ENCODE data around the gene ZNF830. TPM values are rescaled to one million over a fixed set of nuclear protein-coding genes. Genes with fewer than 3 reads are reported as not detected.

The ZNF830 gene
- total and polyA plus RNA-seq, 10 of the 15 experiments (the other 5 are each of a cell fraction or from before 2014, with no cell fraction given): 9.7 to 18.5 (median 15.1) TPM

DNA sequence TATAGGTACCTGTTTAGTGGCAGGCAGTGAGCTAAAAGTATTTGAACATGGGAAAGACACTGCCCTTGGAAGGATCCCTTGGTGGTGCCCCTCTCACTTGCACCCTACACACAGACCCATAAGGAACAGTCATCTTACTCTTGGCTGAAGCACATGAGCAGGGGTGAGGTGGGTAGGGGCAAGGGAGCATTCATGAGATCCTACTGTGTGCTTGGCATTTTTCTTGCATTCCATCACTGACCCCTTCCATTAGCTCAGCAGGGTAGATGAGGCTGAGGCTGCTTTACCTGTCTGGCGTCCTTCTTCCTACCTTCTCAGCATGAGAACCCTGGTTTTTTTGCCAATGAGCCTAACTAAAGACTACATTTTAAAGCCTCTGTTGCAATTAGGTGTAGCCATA, 48.3 kb upstream of the ZNF830 start:
- H3K4me3 ChIP-seq: no peak overlapping the region
- no peak overlapping the region for H2AFZ ChIP-seq (ENCODE audit: control insufficient read depth, low read depth, low read length)
- WGBS (ENCODE audit: insufficient coverage, insufficient replicate concordance, low lambda C conversion rate, missing lambda C conversion rate): 38% methylated on average over 1 of the region's 1 CpG
- ChIA-PET POLR2A (no interaction called here), RAD21 (ENCODE audit: unreplicated experiment) (no interaction called here), SMC1A (ENCODE audit: uncharacterized antibody, unreplicated experiment) (interaction anchor here (0.6 kb wide), 1 partner anchor 63 kb away, joined by 3 read pairs; no protein-coding TSS in a partner anchor), CTCF (no interaction called here)
- intact Hi-C loops (cut with micrococcal nuclease; ENCODE audit: unreplicated experiment): no loop called here
- peaks cover 3% of the 10 kb centered on the region; the same call in 2 of the 3 replicates for H3K9me3 ChIP-seq (replicated peaks; ENCODE audit: control insufficient read depth, insufficient read depth, low read length)
- no peak for FAIRE-seq
- no peak overlapping the region for H3K27ac ChIP-seq (ENCODE audit: control insufficient read depth, insufficient read depth)
- peaks cover 8% of the 10 kb centered on the region; the same call in 1 of the 2 replicates for H3K4me1 ChIP-seq (ENCODE audit: control insufficient read depth, insufficient read depth, low read length)
- H3K9ac ChIP-seq (ENCODE audit: control insufficient read depth, insufficient read depth, low read length): no peak overlapping the region
- no peaks in the 10 kb centered on the region for H4K20me1 ChIP-seq (ENCODE audit: control insufficient read depth, insufficient read depth)
- H3K79me2 ChIP-seq (ENCODE audit: control insufficient read depth, insufficient read depth, low read length): no peaks in the 10 kb centered on the region
- H3K27me3 ChIP-seq (replicated peaks in 1 of 2; ENCODE audit: control insufficient read depth in 2 of 2, insufficient read depth in 2 of 2, low read length in 1 of 2): no peaks in the 10 kb centered on the region
- no peaks in the 10 kb centered on the region for H3K36me3 ChIP-seq (ENCODE audit: control insufficient read depth in 2 of 2, insufficient read depth in 2 of 2, low read length in 1 of 2)
- in situ Hi-C loops (cut with MboI): no loop called here
- no peak for TF ChIP-seq NFIC (IDR thresholded peaks at IDR 0.05; ENCODE audit: low read depth, low read length)
- TF ChIP-seq, protein P1, sequence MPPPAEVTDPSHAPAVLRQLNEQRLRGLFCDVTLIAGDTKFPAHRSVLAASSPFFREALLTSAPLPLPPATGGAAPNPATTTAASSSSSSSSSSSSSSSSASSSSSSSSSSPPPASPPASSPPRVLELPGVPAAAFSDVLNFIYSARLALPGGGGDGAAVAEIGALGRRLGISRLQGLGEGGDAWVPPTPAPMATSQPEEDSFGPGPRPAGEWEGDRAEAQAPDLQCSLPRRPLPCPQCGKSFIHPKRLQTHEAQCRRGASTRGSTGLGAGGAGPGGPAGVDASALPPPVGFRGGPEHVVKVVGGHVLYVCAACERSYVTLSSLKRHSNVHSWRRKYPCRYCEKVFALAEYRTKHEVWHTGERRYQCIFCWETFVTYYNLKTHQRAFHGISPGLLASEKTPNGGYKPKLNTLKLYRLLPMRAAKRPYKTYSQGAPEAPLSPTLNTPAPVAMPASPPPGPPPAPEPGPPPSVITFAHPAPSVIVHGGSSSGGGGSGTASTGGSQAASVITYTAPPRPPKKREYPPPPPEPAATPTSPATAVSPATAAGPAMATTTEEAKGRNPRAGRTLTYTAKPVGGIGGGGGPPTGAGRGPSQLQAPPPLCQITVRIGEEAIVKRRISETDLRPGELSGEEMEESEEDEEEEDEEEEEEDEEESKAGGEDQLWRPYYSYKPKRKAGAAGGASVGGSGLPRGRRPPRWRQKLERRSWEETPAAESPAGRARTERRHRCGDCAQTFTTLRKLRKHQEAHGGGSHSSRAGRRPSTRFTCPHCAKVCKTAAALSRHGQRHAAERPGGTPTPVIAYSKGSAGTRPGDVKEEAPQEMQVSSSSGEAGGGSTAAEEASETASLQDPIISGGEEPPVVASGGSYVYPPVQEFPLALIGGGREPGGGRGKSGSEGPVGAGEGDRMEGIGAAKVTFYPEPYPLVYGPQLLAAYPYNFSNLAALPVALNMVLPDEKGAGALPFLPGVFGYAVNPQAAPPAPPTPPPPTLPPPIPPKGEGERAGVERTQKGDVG (CRISPR knock-in tag; IDR thresholded peaks at IDR 0.05): no peak
- TF ChIP-seq ZBED1 (IDR thresholded peaks at IDR 0.05; ENCODE audit: borderline replicate concordance): no peak
- TF ChIP-seq, protein P2, sequence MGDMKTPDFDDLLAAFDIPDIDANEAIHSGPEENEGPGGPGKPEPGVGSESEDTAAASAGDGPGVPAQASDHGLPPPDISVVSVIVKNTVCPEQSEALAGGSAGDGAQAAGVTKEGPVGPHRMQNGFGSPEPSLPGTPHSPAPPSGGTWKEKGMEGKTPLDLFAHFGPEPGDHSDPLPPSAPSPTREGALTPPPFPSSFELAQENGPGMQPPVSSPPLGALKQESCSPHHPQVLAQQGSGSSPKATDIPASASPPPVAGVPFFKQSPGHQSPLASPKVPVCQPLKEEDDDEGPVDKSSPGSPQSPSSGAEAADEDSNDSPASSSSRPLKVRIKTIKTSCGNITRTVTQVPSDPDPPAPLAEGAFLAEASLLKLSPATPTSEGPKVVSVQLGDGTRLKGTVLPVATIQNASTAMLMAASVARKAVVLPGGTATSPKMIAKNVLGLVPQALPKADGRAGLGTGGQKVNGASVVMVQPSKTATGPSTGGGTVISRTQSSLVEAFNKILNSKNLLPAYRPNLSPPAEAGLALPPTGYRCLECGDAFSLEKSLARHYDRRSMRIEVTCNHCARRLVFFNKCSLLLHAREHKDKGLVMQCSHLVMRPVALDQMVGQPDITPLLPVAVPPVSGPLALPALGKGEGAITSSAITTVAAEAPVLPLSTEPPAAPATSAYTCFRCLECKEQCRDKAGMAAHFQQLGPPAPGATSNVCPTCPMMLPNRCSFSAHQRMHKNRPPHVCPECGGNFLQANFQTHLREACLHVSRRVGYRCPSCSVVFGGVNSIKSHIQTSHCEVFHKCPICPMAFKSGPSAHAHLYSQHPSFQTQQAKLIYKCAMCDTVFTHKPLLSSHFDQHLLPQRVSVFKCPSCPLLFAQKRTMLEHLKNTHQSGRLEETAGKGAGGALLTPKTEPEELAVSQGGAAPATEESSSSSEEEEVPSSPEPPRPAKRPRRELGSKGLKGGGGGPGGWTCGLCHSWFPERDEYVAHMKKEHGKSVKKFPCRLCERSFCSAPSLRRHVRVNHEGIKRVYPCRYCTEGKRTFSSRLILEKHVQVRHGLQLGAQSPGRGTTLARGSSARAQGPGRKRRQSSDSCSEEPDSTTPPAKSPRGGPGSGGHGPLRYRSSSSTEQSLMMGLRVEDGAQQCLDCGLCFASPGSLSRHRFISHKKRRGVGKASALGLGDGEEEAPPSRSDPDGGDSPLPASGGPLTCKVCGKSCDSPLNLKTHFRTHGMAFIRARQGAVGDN (IDR thresholded peaks at IDR 0.05): no peak
- TF ChIP-seq ZNF622 (IDR thresholded peaks at IDR 0.05): no peak
- no peak for TF ChIP-seq TCF3 (IDR thresholded peaks at IDR 0.05; ENCODE audit: borderline replicate concordance, insufficient read depth, low read depth, low read length)
- no peak for TF ChIP-seq TAF1 (IDR thresholded peaks at IDR 0.05; ENCODE audit: borderline replicate concordance, low read depth, low read length)
- no peak for ATAC-seq
- no peak overlapping the region for H3K4me2 ChIP-seq (ENCODE audit: control insufficient read depth, insufficient read depth)
- no peak for DNase-seq (ENCODE audit: low read depth, low spot score)
- no TSS peak for BruUV-seq (replicated peaks)
